ENCODE data around the gene COL19A1.
"Not testable (repeated sequence)": the region's sequence is repeated elsewhere in the genome, so short reads cannot be mapped to it uniquely, and the experiment has no call there.

COL19A1 gene

GRCh38 chr6:69907981-69908498 lies 41.7 kb downstream of the COL19A1 start:
- Histone ChIP-seq H3K27me3 (ENCODE audit: insufficient read depth, low read length) (no peaks in the 10 kb centered on the region), H3K9ac (ENCODE audit: low read depth, low read length) (no peak overlapping the region), H3K36me3 (ENCODE audit: insufficient read depth, low read depth, low read length) (no peaks in the 10 kb centered on the region), H3K4me1 (ENCODE audit: insufficient read depth, low read length) (no peaks in the 10 kb centered on the region), H3K27ac (ENCODE audit: low read length) (no peak overlapping the region), H3K4me3 (ENCODE audit: low read length) (no peak overlapping the region), H3K9me3 (ENCODE audit: insufficient read depth, low read depth, low read length) (no peaks in the 10 kb centered on the region)

- Histone ChIP-seq H3K27ac (ENCODE audit: low read length) (no peak overlapping the region), H3K9me3 (ENCODE audit: insufficient read depth, low read depth, low read length) (no peaks in the 10 kb centered on the region), H3K4me1 (ENCODE audit: insufficient read depth, low read length) (no peaks in the 10 kb centered on the region), H3K36me3 (ENCODE audit: insufficient read depth, low read depth, low read length) (no peaks in the 10 kb centered on the region), H3K27me3 (ENCODE audit: insufficient read depth, low read length) (no peaks in the 10 kb centered on the region), H3K4me3 (ENCODE audit: low read length) (no peak overlapping the region), H3K9ac (ENCODE audit: low read depth, low read length) (no peak overlapping the region)
Observed at GRCh38 chr6:69913361-69913760, 47.0 kb downstream of the COL19A1 start.

- Histone ChIP-seq H3K4me3 (ENCODE audit: low read length) (no peak overlapping the region), H3K4me1 (ENCODE audit: insufficient read depth, low read length) (no peaks in the 10 kb centered on the region), H3K27me3 (ENCODE audit: insufficient read depth, low read length) (no peaks in the 10 kb centered on the region), H3K9me3 (ENCODE audit: insufficient read depth, low read depth, low read length) (no peaks in the 10 kb centered on the region), H3K9ac (ENCODE audit: low read depth, low read length) (no peak overlapping the region), H3K36me3 (ENCODE audit: insufficient read depth, low read depth, low read length) (no peaks in the 10 kb centered on the region), H3K27ac (ENCODE audit: low read length) (no peak overlapping the region)
Observed at GRCh38 chr6:69914015-69914485, 47.7 kb downstream of the COL19A1 start.

GRCh38 chr6:69915346-69915745 lies 49.0 kb downstream of the COL19A1 start:
- Histone ChIP-seq H3K9me3 (ENCODE audit: insufficient read depth, low read depth, low read length) (no peaks in the 10 kb centered on the region), H3K9ac (ENCODE audit: low read depth, low read length) (no peak overlapping the region), H3K4me1 (ENCODE audit: insufficient read depth, low read length) (no peaks in the 10 kb centered on the region), H3K4me3 (ENCODE audit: low read length) (no peak overlapping the region), H3K36me3 (ENCODE audit: insufficient read depth, low read depth, low read length) (no peaks in the 10 kb centered on the region), H3K27me3 (ENCODE audit: insufficient read depth, low read length) (no peaks in the 10 kb centered on the region), H3K27ac (ENCODE audit: low read length) (no peak overlapping the region)

GRCh38 chr6:69917834-69918233 lies 51.5 kb downstream of the COL19A1 start:
- no peak overlapping the region for H3K9ac ChIP-seq (ENCODE audit: low read depth, low read length)
- no peak overlapping the region for H3K27ac ChIP-seq (ENCODE audit: low read length)
- no peaks in the 10 kb centered on the region for H3K4me1 ChIP-seq (ENCODE audit: insufficient read depth, low read length)
- no peaks in the 10 kb centered on the region for H3K9me3 ChIP-seq (ENCODE audit: insufficient read depth, low read depth, low read length)
- no peak overlapping the region for H3K4me3 ChIP-seq (ENCODE audit: low read length)
- no peaks in the 10 kb centered on the region for H3K27me3 ChIP-seq (ENCODE audit: insufficient read depth, low read length)
- no peaks in the 10 kb centered on the region for H3K36me3 ChIP-seq (ENCODE audit: insufficient read depth, low read depth, low read length)

GRCh38 chr6:69918813-69919475 lies 52.6 kb downstream of the COL19A1 start:
- no peaks in the 10 kb centered on the region for H3K27me3 ChIP-seq (ENCODE audit: insufficient read depth, low read length)
- no peaks in the 10 kb centered on the region for H3K36me3 ChIP-seq (ENCODE audit: insufficient read depth, low read depth, low read length)
- H3K27ac ChIP-seq (ENCODE audit: low read length): no peak overlapping the region
- H3K9ac ChIP-seq (ENCODE audit: low read depth, low read length): no peak overlapping the region
- H3K4me1 ChIP-seq (ENCODE audit: insufficient read depth, low read length): no peaks in the 10 kb centered on the region
- H3K9me3 ChIP-seq (ENCODE audit: insufficient read depth, low read depth, low read length): no peaks in the 10 kb centered on the region
- no peak overlapping the region for H3K4me3 ChIP-seq (ENCODE audit: low read length)

GRCh38 chr6:69921066-69921465 lies 54.7 kb downstream of the COL19A1 start:
- not testable (repeated sequence) for H3K27ac ChIP-seq (ENCODE audit: low read length); H3K27me3 ChIP-seq (ENCODE audit: insufficient read depth, low read length); H3K4me1 ChIP-seq (ENCODE audit: insufficient read depth, low read length); H3K36me3 ChIP-seq (ENCODE audit: insufficient read depth, low read depth, low read length); H3K9ac ChIP-seq (ENCODE audit: low read depth, low read length); H3K4me3 ChIP-seq (ENCODE audit: low read length); H3K9me3 ChIP-seq (ENCODE audit: insufficient read depth, low read depth, low read length)

- not testable (repeated sequence) for H3K27me3 ChIP-seq (ENCODE audit: insufficient read depth, low read length); H3K9me3 ChIP-seq (ENCODE audit: insufficient read depth, low read depth, low read length); H3K9ac ChIP-seq (ENCODE audit: low read depth, low read length); H3K4me3 ChIP-seq (ENCODE audit: low read length); H3K36me3 ChIP-seq (ENCODE audit: insufficient read depth, low read depth, low read length); H3K27ac ChIP-seq (ENCODE audit: low read length); H3K4me1 ChIP-seq (ENCODE audit: insufficient read depth, low read length)
Observed at GRCh38 chr6:69921611-69922010, 55.3 kb downstream of the COL19A1 start.

- no peak overlapping the region for H3K9ac ChIP-seq (ENCODE audit: low read depth, low read length)
- no peak overlapping the region for H3K4me3 ChIP-seq (ENCODE audit: low read length)
- no peak overlapping the region for H3K27ac ChIP-seq (ENCODE audit: low read length)
- H3K9me3 ChIP-seq (ENCODE audit: insufficient read depth, low read depth, low read length): no peaks in the 10 kb centered on the region
- no peaks in the 10 kb centered on the region for H3K27me3 ChIP-seq (ENCODE audit: insufficient read depth, low read length)
- no peaks in the 10 kb centered on the region for H3K36me3 ChIP-seq (ENCODE audit: insufficient read depth, low read depth, low read length)
- H3K4me1 ChIP-seq (ENCODE audit: insufficient read depth, low read length): no peaks in the 10 kb centered on the region
Observed at GRCh38 chr6:69926745-69927144, 60.4 kb downstream of the COL19A1 start.

- H3K4me3 ChIP-seq (ENCODE audit: low read length): no peak overlapping the region
Observed at GRCh38 chr6:69933239-69933638, 66.9 kb downstream of the COL19A1 start.

GRCh38 chr6:69935079-69935478 lies 68.7 kb downstream of the COL19A1 start:
- Histone ChIP-seq H3K4me3 (ENCODE audit: low read length) (no peak overlapping the region), H3K9ac (ENCODE audit: low read depth, low read length) (no peak overlapping the region), H3K27ac (ENCODE audit: low read length) (no peak overlapping the region), H3K36me3 (ENCODE audit: insufficient read depth, low read depth, low read length) (no peaks in the 10 kb centered on the region), H3K4me1 (ENCODE audit: insufficient read depth, low read length) (no peaks in the 10 kb centered on the region), H3K27me3 (ENCODE audit: insufficient read depth, low read length) (no peaks in the 10 kb centered on the region), H3K9me3 (ENCODE audit: insufficient read depth, low read depth, low read length) (no peaks in the 10 kb centered on the region)

More at GRCh38 chr6:69933239-69933638, 66.9 kb downstream of the COL19A1 start:
- Histone ChIP-seq H3K4me1 (ENCODE audit: insufficient read depth, low read length) (no peaks in the 10 kb centered on the region), H3K27ac (ENCODE audit: low read length) (no peak overlapping the region), H3K36me3 (ENCODE audit: insufficient read depth, low read depth, low read length) (no peaks in the 10 kb centered on the region), H3K27me3 (ENCODE audit: insufficient read depth, low read length) (no peaks in the 10 kb centered on the region), H3K9ac (ENCODE audit: low read depth, low read length) (no peak overlapping the region), H3K9me3 (ENCODE audit: insufficient read depth, low read depth, low read length) (no peaks in the 10 kb centered on the region)

GRCh38 chr6:69936674-69937363 lies 70.5 kb downstream of the COL19A1 start:
- no peaks in the 10 kb centered on the region for H3K36me3 ChIP-seq (ENCODE audit: insufficient read depth, low read depth, low read length)
- H3K9ac ChIP-seq (ENCODE audit: low read depth, low read length): no peak overlapping the region
- H3K4me3 ChIP-seq (ENCODE audit: low read length): no peak overlapping the region
- H3K4me1 ChIP-seq (ENCODE audit: insufficient read depth, low read length): no peaks in the 10 kb centered on the region
- no peak overlapping the region for H3K27ac ChIP-seq (ENCODE audit: low read length)
- H3K27me3 ChIP-seq (ENCODE audit: insufficient read depth, low read length): no peaks in the 10 kb centered on the region
- H3K9me3 ChIP-seq (ENCODE audit: insufficient read depth, low read depth, low read length): no peaks in the 10 kb centered on the region
